DOHH2 (cell line): ENCODE results near the gene MYO1C.
"Not testable (repeated sequence)": the region's sequence is repeated elsewhere in the genome, so short reads cannot be mapped to it uniquely, and the experiment has no call there.

ENCODE experiments used
- H3F3A ChIP-seq: fragments of 200-600 bp; sonication (generic), shearing (Covaris generic); 2 replicates; pipeline ENCODE4 v1.6.0; 2016; ENCODE audit warnings: antibody characterized with exemption, mild to moderate bottlenecking; ENCODE audit not compliant: control insufficient read depth, insufficient read depth
- H3K27ac ChIP-seq: fragments of 200-600 bp; sonication (generic); 2 replicates; pipeline ENCODE4 v1.5.1; 2014; ENCODE audit warnings: low read depth, mild to moderate bottlenecking, low read length, moderate library complexity
- H3K27me3 ChIP-seq: fragments of 200-600 bp; sonication (generic); 2 replicates; pipeline ENCODE4 v1.6.1; 2014; ENCODE audit warnings: mild to moderate bottlenecking, low read length, mixed read lengths; ENCODE audit not compliant: control insufficient read depth
- H3K36me3 ChIP-seq: fragments of 200-600 bp; sonication (generic); 2 replicates; pipeline ENCODE4 v1.6.1; 2014; ENCODE audit warnings: mild to moderate bottlenecking, low read length, moderate library complexity, mixed read lengths; ENCODE audit not compliant: control insufficient read depth
- H3K4me1 ChIP-seq: fragments of 200-600 bp; sonication (generic); 2 replicates; pipeline ENCODE4 v1.6.1; 2014; ENCODE audit warnings: mild to moderate bottlenecking, low read length, mixed read lengths; ENCODE audit not compliant: control insufficient read depth
- H3K4me2 ChIP-seq: fragments of 200-600 bp; sonication (generic); 2 replicates; pipeline ENCODE4 v1.6.0; 2014; ENCODE audit warnings: mild to moderate bottlenecking, low read length, moderate library complexity
- H3K4me3 ChIP-seq: fragments of 200-600 bp; sonication (generic); 2 replicates; pipeline ENCODE4 v1.5.1; 2014; ENCODE audit warnings: mild to moderate bottlenecking, low read length, mixed read lengths
- H3K79me2 ChIP-seq: fragments of 200-600 bp; sonication (generic); 2 replicates; pipeline ENCODE4 v1.6.1; 2014; ENCODE audit warnings: mild to moderate bottlenecking, low read length, mixed read lengths; ENCODE audit not compliant: control insufficient read depth
- H3K9me2 ChIP-seq: fragments of 200-600 bp; sonication (generic); replicated peaks from 2 replicates; pipeline ENCODE4 v1.6.1; 2014; ENCODE audit warnings: mild to moderate bottlenecking, low read length, mixed read lengths; ENCODE audit not compliant: control insufficient read depth
- H3K9me3 ChIP-seq: fragments of 200-600 bp; sonication (generic); 2 replicates; pipeline ENCODE4 v1.6.1; 2014; ENCODE audit warnings: antibody characterized with exemption, low read length, mixed read lengths; ENCODE audit not compliant: control insufficient read depth, insufficient read depth
- H4K20me1 ChIP-seq: fragments of 200-600 bp; sonication (generic); 2 replicates; pipeline ENCODE4 v1.6.0; 2014; ENCODE audit warnings: low read depth, mild to moderate bottlenecking, antibody characterized with exemption, low read length, moderate library complexity; ENCODE audit not compliant: control insufficient read depth, insufficient read depth
- CTCF ChIP-seq: fragments of 200-600 bp; sonication (generic); IDR thresholded peaks from one replicate; pipeline ENCODE4 v1.5.1; 2014; ENCODE audit warnings: antibody characterized with exemption, mild to moderate bottlenecking, low read depth, low read length; ENCODE audit not compliant: poor library complexity, severe bottlenecking
- EZH2phosphoT487 ChIP-seq: fragments of 200-600 bp; sonication (generic); IDR thresholded peaks from 2 replicates; pipeline ENCODE4 v1.6.1; 2017; ENCODE audit warnings: borderline replicate concordance, mild to moderate bottlenecking, antibody characterized with exemption, low read length, moderate library complexity, mixed read lengths

The MYO1C gene

GRCh38 chr17:1422885-1423284 lies 69.6 kb downstream of the MYO1C start:
- Histone ChIP-seq H3K27ac (no peak overlapping the region), H3K4me1 (no peaks in the 10 kb centered on the region), H3K9me2 (no peaks in the 10 kb centered on the region), H3K79me2 (peaks cover 24% of the 10 kb centered on the region), H3K27me3 (no peaks in the 10 kb centered on the region), H3K4me2 (no peak overlapping the region), H3F3A (peaks cover 2% of the 10 kb centered on the region), H3K36me3 (peaks cover 51% of the 10 kb centered on the region), H3K4me3 (no peak overlapping the region), H3K9me3 (no peaks in the 10 kb centered on the region), H4K20me1 (no peaks in the 10 kb centered on the region)
- TF ChIP-seq CTCF (no peak), EZH2phosphoT487 (no peak)

GRCh38 chr17:1421470-1421869 lies 71.0 kb downstream of the MYO1C start:
- H3K79me2 ChIP-seq = peaks cover 18% of the 10 kb centered on the region
- H3K4me3 ChIP-seq = no peak overlapping the region
- TF ChIP-seq EZH2phosphoT487 (no peak), CTCF (no peak)
- H3K9me2 ChIP-seq = no peaks in the 10 kb centered on the region
- peaks cover 3% of the 10 kb centered on the region for H3F3A ChIP-seq
- H3K27me3 ChIP-seq = no peaks in the 10 kb centered on the region
- H3K4me2 ChIP-seq = no peak overlapping the region
- no peak overlapping the region for H3K27ac ChIP-seq
- no peaks in the 10 kb centered on the region for H3K4me1 ChIP-seq
- no peaks in the 10 kb centered on the region for H4K20me1 ChIP-seq
- no peaks in the 10 kb centered on the region for H3K9me3 ChIP-seq
- H3K36me3 ChIP-seq = peaks cover 50% of the 10 kb centered on the region

GRCh38 chr17:1420981-1421380 lies 71.5 kb downstream of the MYO1C start:
- no peak overlapping the region for H3K4me2 ChIP-seq
- H3K79me2 ChIP-seq = peaks cover 13% of the 10 kb centered on the region
- no peaks in the 10 kb centered on the region for H3K27me3 ChIP-seq
- peaks cover 3% of the 10 kb centered on the region for H3F3A ChIP-seq
- H4K20me1 ChIP-seq = no peaks in the 10 kb centered on the region
- no peaks in the 10 kb centered on the region for H3K9me3 ChIP-seq
- no peak overlapping the region for H3K27ac ChIP-seq
- TF ChIP-seq EZH2phosphoT487 (no peak), CTCF (no peak)
- H3K4me3 ChIP-seq = no peak overlapping the region
- H3K4me1 ChIP-seq = no peaks in the 10 kb centered on the region
- peaks cover 45% of the 10 kb centered on the region for H3K36me3 ChIP-seq
- no peaks in the 10 kb centered on the region for H3K9me2 ChIP-seq

- Histone ChIP-seq H3K27ac (no peak overlapping the region), H3K9me3 (no peaks in the 10 kb centered on the region), H3K27me3 (no peaks in the 10 kb centered on the region), H3K9me2 (no peaks in the 10 kb centered on the region), H3K36me3 (peaks cover 38% of the 10 kb centered on the region), H3F3A (peaks cover 3% of the 10 kb centered on the region), H4K20me1 (no peaks in the 10 kb centered on the region), H3K4me3 (no peak overlapping the region), H3K79me2 (peaks cover 5% of the 10 kb centered on the region), H3K4me2 (no peak overlapping the region), H3K4me1 (no peaks in the 10 kb centered on the region)
- TF ChIP-seq EZH2phosphoT487 = no peak
- no peak for TF ChIP-seq CTCF
These were observed 72.3 kb downstream of the MYO1C start for GRCh38 chr17:1420163-1420562.

- H3K79me2 ChIP-seq, H3K4me3 ChIP-seq, H3K4me2 ChIP-seq, H3F3A ChIP-seq, H3K4me1 ChIP-seq, H3K9me2 ChIP-seq, H4K20me1 ChIP-seq, H3K27me3 ChIP-seq, H3K27ac ChIP-seq, H3K9me3 ChIP-seq: not testable (repeated sequence)
- peaks cover 28% of the 10 kb centered on the region for H3K36me3 ChIP-seq
These were observed 74.0 kb downstream of the MYO1C start for GRCh38 chr17:1418476-1418875.
